NCI-H2227 (cell line): ENCODE data around the gene CSNK1A1L.

Experiments used
- DNase-seq: peaks from one replicate; lab custom pipeline; 2025; ENCODE audit not compliant: unreplicated experiment; lab: John Stamatoyannopoulos, UW

CSNK1A1L gene

GRCh38 chr13:37105251-37105714 lies at the start of gene CSNK1A1L:
Gene CSNK1A1L, minus strand, starts transcription at chr13:37105664. Its CDS starts 408 bp downstream, at chr13:37105256.
- no peak for DNase-seq

DNA sequence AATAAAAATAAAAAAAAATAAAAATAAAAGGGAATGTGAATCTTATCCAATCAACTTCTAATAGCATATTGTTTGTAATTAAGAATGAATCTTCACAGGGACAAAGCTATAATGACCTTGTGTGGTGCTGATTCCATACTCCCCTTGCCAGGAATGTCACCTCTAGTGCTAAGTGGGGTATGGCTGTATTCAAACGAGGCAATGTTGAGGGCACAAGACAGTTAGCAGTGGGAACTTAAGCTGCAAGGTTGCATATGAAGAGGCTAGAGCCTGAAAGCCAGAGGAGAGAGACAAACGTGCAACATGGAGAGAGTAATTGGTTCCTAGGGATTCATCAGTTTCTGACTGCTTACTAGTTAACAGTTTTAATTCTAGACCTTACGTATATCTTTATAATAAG lies 43.9 kb upstream of the CSNK1A1L start:
- no peak for DNase-seq

DNA sequence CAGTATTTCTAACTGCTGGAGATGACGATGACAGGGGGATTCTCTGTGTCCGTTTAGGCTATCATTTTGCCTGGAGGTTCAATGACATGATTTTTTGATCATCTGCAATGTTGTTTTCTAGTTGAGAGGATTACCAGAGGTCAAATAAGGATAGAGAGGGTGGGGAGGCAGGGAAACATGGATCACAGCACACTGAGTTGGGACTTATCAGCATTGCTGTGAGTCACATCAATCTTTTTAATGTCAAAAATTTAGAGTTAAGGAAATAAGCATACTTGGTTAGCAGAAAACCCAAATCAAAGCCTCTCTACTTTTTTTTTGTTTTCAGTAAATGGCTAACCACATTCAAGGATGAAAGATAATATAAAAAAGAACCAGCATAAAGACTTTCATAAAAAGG lies 43.0 kb upstream of the CSNK1A1L start:
- no peak for DNase-seq

DNA sequence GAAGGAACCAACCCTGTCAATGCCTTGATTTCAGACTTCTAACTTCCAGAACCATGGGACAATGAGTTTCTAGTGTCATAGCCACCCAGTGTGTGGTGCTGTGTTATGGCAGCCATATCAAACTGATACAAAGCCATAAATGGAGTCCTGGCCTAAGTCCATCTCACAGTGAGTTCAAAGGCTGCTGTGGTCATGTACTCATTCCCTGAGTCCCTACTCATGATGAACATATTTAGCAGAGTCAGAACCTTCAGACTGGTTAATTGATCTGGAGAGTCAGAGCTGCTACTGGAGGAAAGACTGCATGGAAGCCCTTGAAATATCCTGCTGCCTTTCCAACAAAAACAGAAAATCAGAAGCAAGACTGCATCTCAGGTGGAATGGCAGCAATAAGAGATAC lies 39.2 kb upstream of the CSNK1A1L start:
- DNase-seq = no peak

DNA sequence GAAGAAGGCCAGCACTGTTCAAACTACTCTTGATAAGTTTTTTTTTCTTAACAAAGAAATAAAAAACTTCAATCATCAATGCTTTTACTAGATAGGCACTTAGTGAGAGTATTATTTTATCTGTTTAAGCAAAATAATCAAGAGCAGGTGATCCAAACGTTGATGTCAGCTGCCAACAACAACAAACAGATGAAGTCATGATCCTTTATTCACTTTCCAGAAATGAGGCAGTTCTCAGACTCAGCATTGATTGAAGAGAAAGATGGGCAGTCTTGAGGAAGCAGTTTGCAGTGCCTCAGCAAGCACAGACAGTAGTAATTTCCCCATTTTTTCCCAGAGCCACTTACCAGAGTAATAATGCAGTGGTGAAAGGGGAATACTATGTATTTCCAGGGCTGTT lies 38.4 kb upstream of the CSNK1A1L start:
- no peak for DNase-seq

DNA sequence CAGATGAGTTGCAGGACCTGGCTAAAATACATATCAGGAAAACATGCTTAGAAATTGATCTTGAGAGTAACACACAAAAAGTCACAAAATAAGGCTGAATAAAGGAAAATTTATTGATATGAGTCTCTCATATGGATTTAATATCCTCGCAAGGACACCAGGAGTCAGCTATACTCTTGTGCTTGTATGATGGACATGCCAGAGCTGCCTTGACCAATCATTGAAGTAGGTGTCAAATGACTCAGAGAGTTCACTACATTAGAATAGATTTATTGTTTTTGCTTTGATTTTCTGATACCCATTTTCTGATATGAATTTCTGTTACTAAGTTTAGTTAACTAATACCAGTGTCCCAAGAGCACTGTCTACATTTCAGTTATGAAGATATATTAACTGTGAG lies 37.4 kb upstream of the CSNK1A1L start:
- no peak for DNase-seq

DNA sequence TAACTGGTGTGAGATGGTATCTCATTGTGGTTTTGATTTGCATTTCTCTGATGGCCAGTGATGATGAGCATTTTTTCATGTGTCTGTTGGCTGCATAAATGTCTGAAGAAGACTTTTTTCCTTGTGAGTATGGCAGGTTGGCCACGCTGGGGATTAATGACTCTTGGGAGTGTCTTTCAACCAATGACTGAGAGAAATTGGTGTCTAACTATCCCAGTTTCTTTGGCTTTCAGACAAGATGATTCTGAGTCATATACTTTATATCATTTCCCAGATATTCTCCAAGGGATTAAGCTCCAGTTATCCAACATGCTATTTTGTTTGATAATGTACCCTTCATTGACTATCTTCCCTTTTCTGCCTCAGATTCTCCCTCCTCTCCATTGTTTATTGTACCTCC lies 35.5 kb upstream of the CSNK1A1L start:
- no peak for DNase-seq

DNA sequence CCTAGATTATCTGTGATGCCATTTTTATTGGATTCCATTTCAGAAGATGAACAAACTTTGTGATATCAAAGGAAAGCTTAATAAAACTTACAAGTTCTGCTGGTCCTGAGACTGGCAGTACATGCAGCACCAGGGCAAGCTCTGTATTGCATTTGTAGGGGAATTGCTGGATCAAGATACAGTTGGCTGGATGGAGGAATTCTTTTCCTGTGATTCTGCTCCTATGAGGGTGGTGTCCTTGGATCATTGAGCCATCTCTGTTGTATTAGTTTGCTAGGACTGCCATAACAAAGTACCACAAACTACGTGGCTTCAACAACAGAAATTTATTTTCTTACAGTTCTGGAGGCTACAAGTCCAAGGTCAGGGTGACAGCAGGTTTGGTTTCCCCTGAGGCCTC lies 33.9 kb upstream of the CSNK1A1L start:
- no peak for DNase-seq

GRCh38 chr13:37138926-37139325 lies 33.5 kb upstream of the CSNK1A1L start:
- no peak for DNase-seq

DNA sequence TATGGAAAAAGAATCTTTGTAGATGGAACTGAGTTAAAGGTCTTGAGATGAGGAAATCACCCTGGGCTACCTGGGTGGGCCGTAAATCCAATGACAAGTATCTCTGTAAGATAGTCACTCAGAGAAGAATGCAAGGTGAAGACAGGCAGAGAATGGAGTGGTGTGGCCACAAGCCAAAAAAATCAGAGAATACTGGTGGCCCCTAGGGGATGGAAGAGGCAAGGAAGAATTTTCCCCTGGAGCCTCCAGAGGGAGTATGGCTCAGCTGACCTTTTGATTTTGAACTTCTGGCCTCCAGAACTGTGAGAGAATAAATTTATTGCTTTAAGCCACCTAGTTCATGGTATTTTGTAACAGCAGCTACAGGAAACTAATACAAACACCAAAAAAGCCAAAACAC lies 32.7 kb upstream of the CSNK1A1L start:
- no peak for DNase-seq

DNA sequence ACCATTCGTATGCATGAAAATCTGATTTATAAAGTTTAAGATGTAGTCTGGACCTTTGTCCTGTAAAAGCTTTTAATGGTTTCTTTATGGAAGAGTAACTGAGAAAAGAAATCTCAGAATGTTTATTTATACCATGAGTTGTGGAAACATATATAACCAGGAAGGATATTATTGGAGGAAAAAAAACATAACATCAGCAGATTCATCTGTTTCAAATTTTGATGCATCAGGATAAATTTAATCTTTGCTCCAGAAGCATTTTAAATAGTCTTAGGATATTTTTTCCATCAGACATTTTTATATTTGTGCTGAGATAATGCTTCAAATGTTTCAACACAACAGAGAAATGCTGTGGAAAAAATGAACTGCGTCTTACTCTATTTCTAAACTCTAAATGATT lies 31.2 kb upstream of the CSNK1A1L start:
- no peak for DNase-seq

GRCh38 chr13:37136187-37136586 lies 30.7 kb upstream of the CSNK1A1L start:
- DNase-seq = no peak

- DNase-seq = no peak
These were observed 29.1 kb upstream of the CSNK1A1L start for GRCh38 chr13:37134411-37135041.

DNA sequence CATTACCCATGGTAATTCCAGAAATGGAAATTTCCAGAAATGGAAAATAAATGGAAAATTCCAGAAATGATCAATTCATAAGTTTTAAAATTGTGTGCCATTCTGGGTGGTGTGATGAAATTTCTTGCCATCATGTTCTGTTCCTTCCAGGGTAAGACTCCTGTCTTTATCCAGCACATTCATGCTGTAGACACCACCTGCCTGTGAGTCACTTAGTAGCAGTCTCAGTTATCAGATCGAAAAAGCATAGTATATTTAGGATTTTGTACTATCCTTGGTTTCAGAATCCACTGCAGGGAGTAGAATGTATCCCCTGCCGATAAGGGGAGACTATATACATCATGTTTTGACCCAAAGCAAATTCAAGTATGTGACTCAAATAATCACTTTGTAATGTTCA lies 26.7 kb upstream of the CSNK1A1L start:
- no peak for DNase-seq

GRCh38 chr13:37131092-37131491 lies 25.6 kb upstream of the CSNK1A1L start:
- no peak for DNase-seq

GRCh38 chr13:37129866-37130265 lies 24.4 kb upstream of the CSNK1A1L start:
- no peak for DNase-seq

DNA sequence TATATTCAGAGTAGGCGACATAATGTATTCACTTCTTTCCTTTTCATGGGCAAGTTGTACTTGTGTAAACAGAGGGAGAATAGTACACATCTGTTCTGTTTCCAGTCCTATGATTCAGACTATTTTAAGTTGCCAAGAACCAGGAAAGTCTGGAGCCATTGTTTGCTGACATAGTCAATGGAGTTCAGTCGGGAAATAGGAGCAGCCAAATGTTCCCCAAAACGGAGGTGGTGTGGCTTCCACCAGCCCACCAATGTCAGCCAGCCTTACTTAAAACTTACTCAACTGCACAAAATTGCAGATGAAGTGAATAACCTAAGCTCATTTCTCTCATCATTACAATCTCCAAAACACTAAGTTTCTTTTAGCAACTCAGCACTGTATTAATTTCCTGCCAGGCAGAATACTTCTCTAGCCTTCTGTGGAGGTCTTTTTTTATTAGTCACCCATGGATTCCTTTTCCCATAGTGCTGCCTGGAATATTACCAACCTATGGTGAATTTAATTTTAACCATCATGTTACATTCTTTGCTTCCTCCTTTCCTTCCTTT lies 22.3 kb upstream of the CSNK1A1L start:
- DNase-seq = no peak

- no peak for DNase-seq
These were observed 17.9 kb upstream of the CSNK1A1L start for GRCh38 chr13:37123337-37123736.

DNA sequence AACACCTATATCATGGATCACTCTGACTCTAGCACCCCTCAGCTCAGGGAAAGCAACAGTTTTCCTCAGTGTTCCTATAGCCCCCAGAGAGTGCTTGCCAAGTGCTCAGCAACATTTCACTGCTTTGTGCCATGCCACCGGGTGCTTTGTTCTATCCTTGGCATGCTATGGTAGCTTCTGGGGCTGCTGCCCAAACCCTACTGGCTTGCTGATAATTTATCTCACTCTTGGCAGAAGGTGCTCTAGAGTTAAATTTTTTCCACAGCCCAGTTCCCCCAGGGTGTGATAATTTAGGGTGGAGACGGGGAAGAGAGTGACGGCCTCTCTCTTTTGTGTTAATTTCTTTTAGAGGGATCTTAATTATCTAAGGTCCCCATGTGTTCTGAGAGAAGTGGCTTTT lies 12.6 kb upstream of the CSNK1A1L start:
- no peak for DNase-seq

GRCh38 chr13:37114250-37114649 lies 8.8 kb upstream of the CSNK1A1L start:
- DNase-seq = no peak

GRCh38 chr13:37113534-37113933 lies 8.1 kb upstream of the CSNK1A1L start:
- no peak for DNase-seq

DNA sequence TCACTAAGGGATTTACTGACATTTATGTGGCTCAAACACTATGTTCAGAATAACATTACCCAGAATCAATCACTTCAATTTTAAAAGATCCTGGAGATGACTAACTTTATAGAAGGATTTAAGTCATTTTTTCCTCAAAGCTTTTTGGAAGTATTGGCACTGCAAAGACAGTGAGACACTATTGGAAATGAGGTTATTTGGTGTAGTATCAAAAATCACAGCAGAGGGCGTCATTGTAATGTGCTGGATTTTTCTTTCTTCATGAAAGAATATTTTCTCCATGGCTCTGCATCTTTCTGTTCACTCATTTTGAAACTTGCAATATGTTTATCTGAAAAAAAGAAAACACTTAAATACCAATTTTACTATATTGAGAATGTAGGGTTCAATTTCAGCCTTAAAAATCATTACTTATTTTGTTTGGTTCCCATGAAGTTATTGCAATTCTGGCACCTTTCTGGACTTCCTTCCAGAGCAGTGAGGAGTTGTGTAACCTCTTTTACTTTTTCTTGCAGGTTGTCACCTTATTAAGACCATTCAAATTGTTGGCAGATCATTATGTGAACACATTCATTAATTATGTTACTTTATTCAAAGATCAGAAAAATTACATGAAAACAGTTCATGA lies 3.7 kb upstream of the CSNK1A1L start:
- peak; percentile 36 for DNase-seq

- no peak for DNase-seq
These were observed 2.4 kb upstream of the CSNK1A1L start for GRCh38 chr13:37107868-37108267.
